RKO (cell line): ENCODE data around the gene CDA.

Source experiments
- DNase-seq: peaks from one replicate; pipeline ENCODE4 v3.0.0-alpha.2; 2016; ENCODE audit warnings: low spot score

Gene CDA

DNA sequence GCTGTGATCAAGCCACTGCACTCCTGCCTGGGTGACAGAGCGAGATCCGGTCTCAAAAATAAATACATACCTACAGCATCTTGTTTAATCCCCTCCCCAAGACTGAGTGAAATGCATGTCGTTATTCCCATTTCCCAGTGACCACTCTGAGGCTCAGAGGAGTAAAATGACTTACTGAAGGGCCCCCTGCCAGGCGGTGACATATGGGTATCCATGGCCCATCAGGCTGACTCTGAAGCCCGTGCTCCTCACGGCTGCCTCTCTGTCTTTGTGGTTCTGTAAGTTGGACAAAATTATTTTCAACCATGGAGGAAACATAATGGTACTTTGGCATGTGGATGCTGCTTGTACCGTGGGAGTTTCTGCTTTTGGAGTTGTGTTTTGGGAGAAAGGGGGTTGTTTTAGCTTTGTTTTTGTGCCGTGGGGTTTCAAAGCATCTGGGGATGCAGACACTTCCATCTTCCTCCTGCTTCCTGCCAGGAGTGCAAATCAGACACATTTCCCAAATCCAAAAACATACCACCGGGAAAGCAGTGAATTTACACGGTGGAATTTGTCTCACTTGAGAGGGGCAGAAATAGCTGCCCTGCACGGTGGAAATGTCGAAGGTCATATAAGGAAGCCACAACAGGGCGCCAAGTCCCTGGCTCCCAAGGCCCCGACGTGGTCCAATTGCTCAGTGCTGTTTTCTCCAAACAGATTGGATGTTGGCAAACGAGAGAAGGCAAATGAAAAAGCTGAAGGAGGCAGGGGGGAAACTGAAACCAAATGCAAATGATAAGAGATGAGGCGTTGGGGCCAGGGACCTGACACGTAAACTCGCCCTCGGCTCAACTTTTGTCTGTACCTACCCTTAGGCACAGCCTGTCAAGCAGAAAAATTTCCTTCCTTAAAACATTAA is 27.3 kb downstream of the CDA start:
- no peak for DNase-seq

DNA sequence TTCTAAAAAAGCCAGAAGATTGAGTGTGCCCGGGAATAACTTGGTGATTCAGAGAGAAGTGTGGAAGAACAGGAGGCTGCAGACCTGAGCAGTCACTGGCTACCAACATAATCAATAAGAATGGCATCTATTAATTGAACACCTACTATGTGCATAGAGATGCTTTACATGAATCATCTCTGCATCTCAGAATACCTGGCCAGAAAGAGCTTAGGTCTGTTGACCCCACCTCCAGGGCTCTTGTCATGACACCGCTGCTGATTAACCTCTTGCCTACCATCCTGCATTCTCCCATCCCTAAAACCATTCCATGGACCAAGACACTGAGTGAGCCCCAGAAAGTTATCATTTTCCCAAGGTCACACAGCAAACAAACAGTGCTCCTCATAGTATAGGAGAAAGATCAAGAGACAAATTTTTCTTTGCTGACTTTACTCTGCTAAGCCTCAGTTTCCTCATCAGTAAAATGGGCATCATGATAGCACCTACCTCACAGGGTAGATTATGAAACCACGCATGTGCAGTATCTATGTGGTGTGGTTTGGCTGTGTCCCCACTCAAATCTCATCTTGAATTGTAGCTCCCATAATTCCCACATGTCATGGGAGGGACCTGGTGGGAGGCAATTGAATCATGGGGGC is 28.1 kb downstream of the CDA start:
- DNase-seq = no peak

DNA sequence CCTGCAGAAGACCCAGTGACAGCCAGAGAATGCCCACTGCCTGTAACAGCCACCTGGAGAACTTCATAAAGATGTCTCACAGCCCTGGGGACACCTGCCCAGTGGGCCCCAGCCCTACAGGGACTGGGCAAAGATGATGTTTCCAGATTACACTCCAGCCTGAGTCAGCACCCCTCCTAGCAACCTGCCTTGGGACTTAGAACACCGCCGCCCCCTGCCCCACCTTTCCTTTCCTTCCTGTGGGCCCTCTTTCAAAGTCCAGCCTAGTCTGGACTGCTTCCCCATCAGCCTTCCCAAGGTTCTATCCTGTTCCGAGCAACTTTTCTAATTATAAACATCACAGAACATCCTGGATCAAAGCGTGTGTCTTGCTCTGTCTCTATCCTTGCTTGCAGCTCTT is 29.7 kb downstream of the CDA start:
- no peak for DNase-seq

DNA sequence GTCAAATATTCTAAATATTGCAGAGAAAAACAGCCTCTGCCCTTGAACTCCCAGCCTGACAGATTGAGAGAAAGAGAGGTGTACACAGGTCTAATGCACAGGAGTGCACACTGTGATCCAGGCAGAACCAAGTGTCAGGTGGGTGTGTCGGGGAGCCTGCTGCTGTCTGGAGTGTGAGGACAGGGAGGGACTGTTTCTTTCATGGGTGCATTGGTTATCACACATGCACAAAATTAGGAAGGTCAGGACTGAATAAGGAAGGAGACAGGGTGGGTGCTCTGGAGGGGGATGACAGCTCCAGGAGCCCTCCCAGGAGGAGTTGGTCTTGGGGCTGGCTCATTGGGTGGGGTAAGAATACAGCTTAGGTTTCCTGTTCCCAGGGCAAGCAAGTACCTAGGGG is 31.1 kb downstream of the CDA start:
- no peak for DNase-seq

DNA sequence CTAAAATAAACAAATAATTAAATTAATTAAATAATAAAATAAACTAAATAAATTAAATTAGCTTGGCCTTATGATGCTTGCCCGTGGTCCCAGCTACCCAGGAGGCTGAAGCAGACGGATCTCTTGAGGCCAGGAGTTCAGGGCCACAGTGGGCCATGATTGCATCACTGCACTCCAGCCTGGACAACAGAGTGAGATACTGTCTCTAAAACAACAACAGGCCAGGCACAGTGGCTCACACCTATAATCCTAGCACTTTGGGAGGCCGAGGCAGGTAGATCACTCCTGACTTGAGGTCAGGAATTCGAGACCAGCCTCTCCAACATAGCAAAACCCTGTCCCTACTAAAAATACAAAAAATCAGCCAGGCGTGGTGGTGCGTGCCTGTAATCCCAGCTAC is 32.1 kb downstream of the CDA start:
- DNase-seq = no peak

DNA sequence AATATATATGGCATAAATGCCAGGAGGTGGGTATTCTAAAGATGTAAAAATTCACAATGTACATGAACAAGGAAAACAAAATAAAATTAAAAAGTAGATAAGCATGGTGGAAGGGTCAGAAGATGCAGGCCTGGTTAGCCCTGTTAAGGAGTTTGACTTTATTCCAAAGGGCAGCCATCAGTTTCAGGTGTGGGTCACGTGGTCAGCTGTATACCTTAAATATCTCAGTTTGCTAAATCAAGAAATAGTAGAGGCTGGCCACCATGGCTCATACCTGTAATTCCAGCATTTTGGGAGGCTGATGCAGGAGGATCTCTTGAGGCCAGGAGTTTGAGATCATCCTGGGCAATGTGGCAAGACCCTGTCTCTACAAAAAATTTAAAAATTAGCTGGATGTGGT is 35.8 kb downstream of the CDA start:
- DNase-seq = no peak

DNA sequence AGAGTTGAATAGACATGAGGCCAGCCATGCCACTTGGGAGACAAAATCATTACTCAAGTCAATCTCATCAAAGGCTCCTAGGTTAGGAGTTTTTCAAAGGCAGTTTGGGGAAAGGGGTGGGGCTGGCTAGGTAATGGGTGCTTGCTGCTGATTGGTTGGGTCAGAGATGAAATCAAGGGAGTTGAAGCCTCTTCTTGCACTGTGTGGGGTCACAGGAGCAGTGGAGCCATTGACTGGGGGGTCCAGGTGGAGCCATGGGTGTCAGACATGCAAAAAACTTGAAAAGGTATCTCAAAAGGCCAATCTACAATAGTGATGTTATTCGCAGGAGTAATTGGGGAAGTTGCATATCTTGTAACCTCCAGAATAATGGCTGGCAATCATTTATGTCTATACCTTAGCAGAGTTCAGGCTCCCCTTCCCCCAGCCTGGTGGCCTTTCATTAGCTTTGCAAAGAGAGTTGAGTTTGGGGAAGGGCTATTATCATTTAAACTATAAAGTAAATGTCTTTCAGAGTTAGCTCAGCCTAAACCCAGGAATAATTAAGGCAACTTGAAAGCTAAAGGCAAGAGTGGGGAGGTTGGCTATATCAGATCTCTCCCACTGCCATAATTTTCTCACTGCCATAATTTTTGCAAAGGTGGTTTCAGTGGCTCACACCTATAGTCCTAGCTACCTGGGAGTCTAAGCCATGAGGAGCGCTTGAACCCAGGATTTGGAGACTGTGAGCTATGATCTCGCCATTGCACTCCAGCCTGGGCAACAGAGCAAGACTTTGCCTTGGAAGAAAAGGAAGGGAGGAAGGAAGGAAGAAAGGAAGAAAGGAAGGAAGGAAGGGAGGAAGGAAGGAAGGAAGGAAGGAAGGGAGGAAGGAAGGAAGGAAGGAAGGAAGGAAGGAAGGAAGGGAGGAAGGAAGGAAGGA is 36.5 kb downstream of the CDA start:
- DNase-seq = no peak

DNA sequence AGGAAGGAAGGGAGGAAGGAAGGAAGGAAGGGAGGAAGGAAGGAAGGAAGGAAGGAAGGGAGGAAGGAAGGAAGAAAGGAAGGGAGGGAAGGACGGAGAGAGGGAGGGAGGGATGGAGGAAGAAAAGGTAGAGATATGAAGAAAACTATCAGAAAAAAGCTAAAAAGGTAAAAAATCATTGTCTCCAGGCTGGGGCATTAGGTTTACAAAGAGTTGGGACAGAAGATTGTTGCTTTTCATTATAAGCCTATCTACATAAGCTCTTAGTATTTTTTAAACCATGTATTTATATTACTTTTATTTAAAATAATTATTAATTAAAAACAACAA is 37.2 kb downstream of the CDA start:
- no peak for DNase-seq

DNA sequence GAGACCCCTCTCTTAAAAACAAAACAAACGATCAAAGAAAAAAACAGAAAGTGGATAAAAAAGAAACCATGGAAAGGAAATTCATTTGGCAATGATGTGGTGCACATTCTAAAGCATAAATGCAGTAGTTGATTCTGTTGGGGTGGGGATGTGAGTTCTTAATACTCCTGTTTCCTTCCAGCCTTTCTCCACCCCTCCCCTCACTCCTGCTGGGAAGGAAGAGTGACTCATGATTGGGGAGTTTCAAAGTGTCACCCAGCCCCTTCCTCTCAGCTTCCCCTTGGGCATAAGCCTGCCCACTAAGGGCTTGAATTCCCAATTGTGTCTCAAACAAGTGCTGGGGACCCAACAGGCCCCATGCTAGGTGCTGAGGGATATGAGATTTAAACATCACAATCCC is 37.6 kb downstream of the CDA start:
- no peak for DNase-seq

DNA sequence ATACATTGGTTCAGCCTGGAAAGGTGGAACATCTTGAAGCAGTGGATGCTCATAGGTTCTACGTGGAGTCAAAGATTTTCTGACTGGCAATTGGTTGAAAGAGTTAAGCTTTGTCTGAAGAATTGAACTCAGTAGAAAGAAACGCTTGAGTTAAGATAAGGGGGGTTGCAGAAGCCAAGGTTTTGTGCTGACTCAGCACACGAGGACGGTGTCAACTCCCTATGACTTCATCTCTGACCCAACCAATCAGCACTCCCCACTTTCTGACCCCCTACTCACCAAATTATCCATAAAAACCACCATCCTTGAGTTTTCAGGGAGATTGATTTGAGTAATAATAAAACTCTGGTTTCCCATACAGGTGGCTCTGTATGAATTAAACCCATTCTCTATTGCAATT is 41.8 kb downstream of the CDA start:
- DNase-seq = no peak

DNA sequence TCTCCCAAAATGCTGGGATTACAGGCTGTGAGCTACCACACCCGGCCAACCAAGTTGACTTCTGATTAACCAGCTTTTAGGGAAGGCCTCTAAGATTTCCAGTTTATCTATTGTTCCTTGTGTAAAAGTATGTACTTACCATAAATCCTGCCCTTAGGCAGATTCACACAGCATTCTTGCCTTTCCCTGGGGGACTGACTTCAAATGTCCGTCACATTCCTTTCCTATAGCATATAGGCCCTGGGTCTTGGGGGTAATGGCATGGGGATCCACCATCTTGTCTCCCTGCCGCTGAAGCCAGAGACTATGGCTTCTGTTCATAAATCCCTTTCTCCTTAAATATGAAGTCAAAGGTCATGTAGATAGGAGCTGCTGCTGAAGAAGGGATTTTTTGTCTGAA is 43.5 kb downstream of the CDA start:
- no peak for DNase-seq

DNA sequence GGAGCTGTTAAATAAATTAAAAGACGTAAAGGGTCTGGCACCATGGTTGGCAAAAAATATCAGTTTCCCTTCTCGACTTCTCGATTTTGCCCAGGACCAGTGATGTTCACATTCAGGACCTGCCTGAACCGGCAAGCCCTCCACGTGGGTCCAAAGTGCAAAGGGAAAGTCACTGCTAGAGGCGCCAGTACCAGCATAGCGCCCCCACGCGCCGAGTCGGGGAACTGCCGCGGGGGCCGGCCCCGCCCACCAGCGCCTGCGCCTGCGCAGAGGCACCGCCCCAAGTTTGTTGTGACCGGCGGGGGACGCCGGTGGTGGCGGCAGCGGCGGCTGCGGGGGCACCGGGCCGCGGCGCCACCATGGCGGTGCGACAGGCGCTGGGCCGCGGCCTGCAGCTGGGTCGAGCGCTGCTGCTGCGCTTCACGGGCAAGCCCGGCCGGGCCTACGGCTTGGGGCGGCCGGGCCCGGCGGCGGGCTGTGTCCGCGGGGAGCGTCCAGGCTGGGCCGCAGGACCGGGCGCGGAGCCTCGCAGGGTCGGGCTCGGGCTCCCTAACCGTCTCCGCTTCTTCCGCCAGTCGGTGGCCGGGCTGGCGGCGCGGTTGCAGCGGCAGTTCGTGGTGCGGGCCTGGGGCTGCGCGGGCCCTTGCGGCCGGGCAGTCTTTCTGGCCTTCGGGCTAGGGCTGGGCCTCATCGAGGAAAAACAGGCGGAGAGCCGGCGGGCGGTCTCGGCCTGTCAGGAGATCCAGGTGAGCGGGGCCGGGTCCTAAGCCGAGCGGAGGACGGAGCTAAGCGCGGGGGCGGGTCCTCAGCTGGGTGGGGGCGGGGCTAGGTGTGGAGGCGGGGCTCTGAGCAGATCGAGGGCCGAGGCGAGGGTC is 44.5 kb downstream of the CDA start, which contains the start of gene PINK1:
PINK1 (plus strand) TSS at position 269 of the 875 bp plus-strand sequence; CDS start at position 360, 91 bp downstream.
- peak; percentile 75 for DNase-seq

DNA sequence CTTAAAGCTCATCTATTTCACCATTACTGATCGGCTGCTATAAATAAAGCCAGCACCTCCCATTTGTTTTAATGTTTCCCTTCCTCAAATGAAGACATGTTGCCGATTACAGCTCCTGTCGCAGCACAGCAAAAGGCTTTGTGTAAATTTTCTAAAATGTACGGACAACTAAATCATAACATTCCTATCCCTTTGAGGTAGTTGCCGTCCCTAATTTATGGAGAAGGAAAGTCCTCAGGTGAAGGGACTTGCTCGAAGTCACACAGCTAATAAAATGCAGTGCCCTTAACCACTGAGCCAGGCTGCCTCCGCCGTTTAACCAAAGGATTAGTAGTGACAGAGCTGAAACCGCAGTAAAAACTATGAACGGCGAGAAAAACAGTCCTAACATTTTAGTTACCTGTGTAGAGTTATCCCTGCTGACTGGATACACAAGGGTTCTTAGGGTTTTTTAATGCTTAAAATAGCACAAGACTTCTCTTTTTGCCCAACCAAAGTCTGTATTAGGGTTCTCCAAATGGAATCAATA is 45.2 kb downstream of the CDA start:
- DNase-seq = no peak

DNA sequence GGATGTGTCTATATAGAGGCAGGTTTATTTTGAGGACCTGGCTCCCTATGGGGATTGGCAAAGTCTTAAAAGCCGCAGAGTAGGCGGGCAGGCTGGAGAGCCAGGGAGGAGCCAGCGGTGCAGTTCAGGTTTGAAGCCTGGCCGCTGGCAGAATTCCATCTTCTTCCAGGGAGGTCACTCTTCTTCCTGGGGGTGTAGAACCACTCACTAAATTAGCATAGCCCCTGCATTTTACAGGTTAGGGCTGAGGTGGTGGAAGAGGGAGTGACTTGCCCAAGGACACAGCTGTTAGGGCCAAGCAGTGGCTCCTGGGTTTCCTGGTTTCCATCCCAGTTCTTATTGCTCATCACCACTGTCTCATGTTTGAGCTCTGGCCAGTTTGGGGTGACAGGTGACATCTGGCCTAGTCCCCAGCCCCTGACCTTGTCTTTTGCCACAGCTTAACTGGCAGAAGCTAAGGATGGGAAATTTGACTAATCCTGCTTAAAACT is 45.7 kb downstream of the CDA start:
- DNase-seq = peak; percentile 47

DNA sequence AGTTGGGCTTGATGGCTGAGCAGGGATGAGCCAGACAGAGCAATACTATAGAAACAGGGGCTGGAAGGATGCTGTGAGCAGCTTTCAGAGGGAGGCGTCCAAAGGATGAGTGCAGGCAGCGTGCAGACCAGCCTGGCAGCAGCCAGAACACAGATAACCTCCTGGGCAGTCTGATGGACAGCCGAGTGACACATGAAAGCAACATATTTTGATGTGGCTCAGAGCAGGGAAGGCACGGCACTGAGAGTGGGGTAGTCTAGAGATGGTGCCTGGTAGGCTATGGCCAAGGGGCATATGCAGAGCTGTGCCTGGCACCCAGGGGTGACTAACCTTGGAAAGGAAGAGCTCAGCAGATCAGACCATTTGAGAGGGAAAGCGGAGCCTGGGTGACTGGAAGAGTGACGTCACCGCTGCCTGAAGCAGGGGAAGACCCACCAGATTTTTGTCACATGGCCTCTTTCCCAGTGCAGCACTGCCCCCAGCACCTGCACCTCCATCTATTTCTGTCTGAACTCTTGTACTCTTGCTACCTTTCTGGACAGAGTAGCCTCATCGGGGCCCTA is 48.0 kb downstream of the CDA start:
- no peak for DNase-seq

DNA sequence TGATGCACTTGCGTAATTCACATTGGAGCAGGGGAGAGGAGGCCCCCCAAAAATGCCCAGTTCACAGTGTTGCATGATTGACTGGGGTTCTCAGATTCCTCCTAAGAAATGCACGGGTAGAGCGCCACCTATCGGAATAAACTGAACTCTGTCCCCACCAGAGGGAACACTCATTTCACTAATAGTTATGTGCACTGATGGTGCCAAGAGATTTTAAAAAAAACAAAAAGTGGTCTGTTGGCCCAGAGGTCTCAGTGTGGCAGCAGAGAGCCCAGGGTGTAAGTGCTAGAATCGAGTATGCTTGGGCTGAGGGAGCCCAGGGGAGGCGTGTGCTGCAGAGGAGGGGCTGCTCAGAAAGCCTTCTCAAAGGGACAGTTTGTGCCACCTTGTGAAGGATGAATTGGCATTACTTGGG is 51.3 kb downstream of the CDA start:
- peak; percentile 60 for DNase-seq

DNA sequence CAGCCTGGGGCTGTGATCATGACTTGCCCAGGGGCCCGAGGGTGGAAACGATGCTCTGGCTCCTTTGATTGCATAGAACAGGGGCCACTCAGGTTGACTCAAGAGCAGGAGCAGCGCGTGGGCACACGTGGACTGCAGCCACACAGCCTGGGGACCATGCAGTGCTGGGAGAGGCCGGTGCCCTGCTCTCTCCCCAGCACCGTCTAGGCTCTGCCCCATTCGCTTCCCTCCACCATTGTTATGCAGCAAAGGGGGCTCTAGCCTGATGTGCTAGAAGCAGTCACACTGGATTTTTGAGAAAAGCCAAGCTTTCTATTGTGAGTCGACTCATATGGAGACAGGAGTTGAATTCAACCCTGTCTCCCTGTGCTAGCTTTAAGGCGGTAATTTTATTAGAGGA is 53.1 kb downstream of the CDA start:
- no peak for DNase-seq

DNA sequence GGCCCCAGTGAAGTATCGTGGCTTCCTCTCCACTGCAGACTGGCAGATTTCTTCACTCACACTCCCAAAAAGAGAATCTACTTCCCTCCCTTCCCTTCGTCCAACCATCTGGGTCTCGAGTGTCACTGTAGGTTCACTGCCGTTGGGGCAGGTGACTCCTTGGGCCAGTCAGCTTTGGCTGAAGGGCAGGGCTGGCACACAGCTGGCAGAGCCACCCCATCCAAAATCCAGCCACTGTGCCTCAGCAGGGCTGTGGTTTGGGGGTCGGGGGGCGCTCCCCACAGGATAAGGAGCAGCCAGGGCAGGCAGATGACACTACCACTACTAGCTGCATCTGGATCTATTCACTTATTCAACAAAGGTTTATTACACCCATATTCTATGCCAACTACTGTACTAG is 54.2 kb downstream of the CDA start:
- DNase-seq = no peak

DNA sequence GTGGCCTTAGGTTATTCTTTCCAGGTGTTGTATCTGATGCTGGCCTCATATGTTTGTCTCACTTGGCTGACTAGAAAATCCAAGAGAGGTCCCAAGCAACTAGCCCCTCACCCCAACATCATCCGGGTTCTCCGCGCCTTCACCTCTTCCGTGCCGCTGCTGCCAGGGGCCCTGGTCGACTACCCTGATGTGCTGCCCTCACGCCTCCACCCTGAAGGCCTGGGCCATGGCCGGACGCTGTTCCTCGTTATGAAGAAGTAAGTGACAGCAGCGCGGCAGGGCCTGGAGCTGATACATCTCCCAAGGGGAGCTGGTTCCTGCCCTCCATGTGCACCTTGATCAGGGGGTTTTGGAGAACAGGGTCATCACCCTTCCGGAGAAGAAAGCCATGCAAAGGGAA is 55.5 kb downstream of the CDA start:
- DNase-seq = no peak

DNA sequence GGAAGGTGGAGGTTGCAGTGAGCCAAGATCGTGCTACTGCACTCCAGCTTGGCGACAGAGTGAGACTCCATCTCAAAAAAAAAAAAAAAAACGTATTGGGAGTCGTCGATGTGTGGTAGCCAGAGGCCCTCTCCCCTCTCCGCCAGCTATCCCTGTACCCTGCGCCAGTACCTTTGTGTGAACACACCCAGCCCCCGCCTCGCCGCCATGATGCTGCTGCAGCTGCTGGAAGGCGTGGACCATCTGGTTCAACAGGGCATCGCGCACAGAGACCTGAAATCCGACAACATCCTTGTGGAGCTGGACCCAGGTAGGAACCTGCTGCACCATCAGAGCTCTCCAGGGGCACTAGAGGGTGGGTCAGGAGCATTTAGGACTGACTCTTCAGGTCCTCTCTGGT is 56.5 kb downstream of the CDA start:
- DNase-seq = no peak

DNA sequence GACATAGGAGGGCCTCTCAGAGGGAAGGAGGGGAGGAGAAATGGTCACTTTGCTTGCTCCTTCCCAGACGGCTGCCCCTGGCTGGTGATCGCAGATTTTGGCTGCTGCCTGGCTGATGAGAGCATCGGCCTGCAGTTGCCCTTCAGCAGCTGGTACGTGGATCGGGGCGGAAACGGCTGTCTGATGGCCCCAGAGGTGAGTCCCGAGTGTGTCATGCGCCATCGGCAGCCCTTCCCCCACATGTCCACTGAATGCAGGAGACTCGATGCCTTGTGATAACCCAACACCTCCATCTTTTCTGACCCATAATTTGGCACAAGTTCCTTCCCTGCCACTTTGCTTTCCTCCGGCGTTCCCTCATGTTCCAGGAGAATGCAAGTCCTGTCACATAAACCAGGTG is 59.5 kb downstream of the CDA start:
- no peak for DNase-seq
